ENCODE results near the gene HCLS1.

The HCLS1 gene

GRCh38 chr3:121665488-121665887 is 4.8 kb upstream of the HCLS1 start:
- TF ChIP-seq, protein P1, sequence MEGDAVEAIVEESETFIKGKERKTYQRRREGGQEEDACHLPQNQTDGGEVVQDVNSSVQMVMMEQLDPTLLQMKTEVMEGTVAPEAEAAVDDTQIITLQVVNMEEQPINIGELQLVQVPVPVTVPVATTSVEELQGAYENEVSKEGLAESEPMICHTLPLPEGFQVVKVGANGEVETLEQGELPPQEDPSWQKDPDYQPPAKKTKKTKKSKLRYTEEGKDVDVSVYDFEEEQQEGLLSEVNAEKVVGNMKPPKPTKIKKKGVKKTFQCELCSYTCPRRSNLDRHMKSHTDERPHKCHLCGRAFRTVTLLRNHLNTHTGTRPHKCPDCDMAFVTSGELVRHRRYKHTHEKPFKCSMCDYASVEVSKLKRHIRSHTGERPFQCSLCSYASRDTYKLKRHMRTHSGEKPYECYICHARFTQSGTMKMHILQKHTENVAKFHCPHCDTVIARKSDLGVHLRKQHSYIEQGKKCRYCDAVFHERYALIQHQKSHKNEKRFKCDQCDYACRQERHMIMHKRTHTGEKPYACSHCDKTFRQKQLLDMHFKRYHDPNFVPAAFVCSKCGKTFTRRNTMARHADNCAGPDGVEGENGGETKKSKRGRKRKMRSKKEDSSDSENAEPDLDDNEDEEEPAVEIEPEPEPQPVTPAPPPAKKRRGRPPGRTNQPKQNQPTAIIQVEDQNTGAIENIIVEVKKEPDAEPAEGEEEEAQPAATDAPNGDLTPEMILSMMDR (IDR thresholded peaks at IDR 0.05; ENCODE audit: low read depth, low read length), result no peak
- DNase-seq (ENCODE audit: extremely low read depth, low read depth), result no peak

GRCh38 chr3:121663171-121663847 is 2.6 kb upstream of the HCLS1 start:
- TF ChIP-seq, protein P1 (IDR thresholded peaks at IDR 0.05; ENCODE audit: low read depth, low read length), result no peak
- DNase-seq (ENCODE audit: extremely low read depth, low read depth), result no peak

DNA sequence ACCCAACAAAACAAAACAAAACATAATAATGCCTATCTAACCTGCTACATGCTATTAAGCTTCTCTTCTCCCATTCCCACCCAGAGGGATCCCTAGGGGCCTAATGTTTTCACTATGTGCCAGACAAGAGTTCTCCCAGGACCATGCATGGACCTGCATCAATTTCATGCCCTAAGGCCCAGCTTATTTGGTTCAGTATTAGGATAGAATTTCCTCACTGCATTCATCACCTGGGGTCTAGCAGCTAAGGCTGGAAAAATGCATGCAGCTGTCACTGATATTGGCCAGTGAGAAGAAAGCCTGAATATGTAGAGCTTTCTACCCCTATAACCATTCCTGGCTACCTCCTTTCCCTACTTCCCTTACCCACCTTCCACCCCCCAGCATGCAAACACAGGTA is 2.0 kb upstream of the HCLS1 start:
- TF ChIP-seq, protein P1 (IDR thresholded peaks at IDR 0.05; ENCODE audit: low read depth, low read length), result no peak
- no peak for DNase-seq (ENCODE audit: extremely low read depth, low read depth)

GRCh38 chr3:121661376-121661775 is 673 bp upstream of the HCLS1 start:
- no peak for DNase-seq (ENCODE audit: extremely low read depth, low read depth)
- TF ChIP-seq, protein P1 (IDR thresholded peaks at IDR 0.05; ENCODE audit: low read depth, low read length), result no peak

GRCh38 chr3:121659586-121659985 is 1.1 kb downstream of the HCLS1 start:
- DNase-seq (ENCODE audit: extremely low read depth, low read depth), result no peak
- TF ChIP-seq, protein P1 (IDR thresholded peaks at IDR 0.05; ENCODE audit: low read depth, low read length), result no peak

- DNase-seq (ENCODE audit: extremely low read depth, low read depth), result no peak
- TF ChIP-seq, protein P1 (IDR thresholded peaks at IDR 0.05; ENCODE audit: low read depth, low read length), result no peak
Measured at GRCh38 chr3:121658716-121659435, 1.8 kb downstream of the HCLS1 start.

Data from AG09319 (cell line).